Progenitor cell of endocrine pancreas (in vitro differentiated cells): Measurements from ENCODE around the gene BHLHE41. TPM values are rescaled to one million over a fixed set of nuclear protein-coding genes. Genes with fewer than 3 reads are reported as not detected.
A peak's percentile ranks its signal among the peaks of the same experiment; 100 is the strongest.

ENCODE experiments used
- DNase-seq: peaks from one replicate; pipeline ENCODE4 v3.0.0; 2021; ENCODE audit warnings: low spot score; ENCODE audit not compliant: unreplicated experiment
- H3K27ac Mint-ChIP-seq: 2 replicates; pipeline ENCODE4 v1.8.0; 2021; ENCODE audit warnings: mild to moderate bottlenecking, moderate library complexity, mixed read lengths
- H3K27me3 Mint-ChIP-seq: 2 replicates; pipeline ENCODE4 v1.8.0; 2021; ENCODE audit warnings: mixed read lengths
- H3K36me3 Mint-ChIP-seq: 2 replicates; pipeline ENCODE4 v1.8.0; 2022; ENCODE audit warnings: mixed read lengths; ENCODE audit not compliant: insufficient read depth
- H3K4me1 Mint-ChIP-seq: 2 replicates; pipeline ENCODE4 v1.8.0; 2021; ENCODE audit warnings: low read depth, mixed read lengths
- H3K4me3 Mint-ChIP-seq: 2 replicates; pipeline ENCODE4 v1.8.0; 2021; ENCODE audit warnings: low read depth, mild to moderate bottlenecking, moderate library complexity, mixed read lengths
- H3K9me3 Mint-ChIP-seq: 2 replicates; pipeline ENCODE4 v1.8.0; 2021; ENCODE audit warnings: low read depth, mixed read lengths
- CTCF ChIP-seq: fragments of 200-600 bp; sonication (generic); IDR thresholded peaks from one replicate; pipeline ENCODE4 v1.5.0; 2021; ENCODE audit warnings: antibody characterized with exemption, mild to moderate bottlenecking; ENCODE audit not compliant: unreplicated experiment
- total RNA-seq: library from RNA; stranded (reverse); gene quantifications from 2 replicates; pipeline ENCODE4 v1.2.1, GENCODE V29; 2021

BHLHE41 gene
- total RNA-seq, 1 donor from 2014 or later: 0.46 TPM

- DNase-seq: no peak
- H3K9me3 Mint-ChIP-seq: no peaks in the 10 kb centered on the region
- H3K27ac Mint-ChIP-seq: no peak overlapping the region
- no peaks in the 10 kb centered on the region for H3K36me3 Mint-ChIP-seq
- peaks cover 90% of the 10 kb centered on the region for H3K27me3 Mint-ChIP-seq
- peaks cover 25% of the 10 kb centered on the region for H3K4me1 Mint-ChIP-seq
- no peak for TF ChIP-seq CTCF
- no peak overlapping the region for H3K4me3 Mint-ChIP-seq
These were observed 3.3 kb upstream of the BHLHE41 start for GRCh38 chr12:26128168-26128567.

- H3K9me3 Mint-ChIP-seq: no peaks in the 10 kb centered on the region
- no peak for DNase-seq
- no peak overlapping the region for H3K27ac Mint-ChIP-seq
- no peak for TF ChIP-seq CTCF
- H3K4me3 Mint-ChIP-seq: peak overlapping the region; percentile 8
- peaks cover 29% of the 10 kb centered on the region for H3K4me1 Mint-ChIP-seq
- H3K27me3 Mint-ChIP-seq: peaks cover 88% of the 10 kb centered on the region
- no peaks in the 10 kb centered on the region for H3K36me3 Mint-ChIP-seq
These were observed 2.6 kb upstream of the BHLHE41 start for GRCh38 chr12:26127404-26127803.

DNA sequence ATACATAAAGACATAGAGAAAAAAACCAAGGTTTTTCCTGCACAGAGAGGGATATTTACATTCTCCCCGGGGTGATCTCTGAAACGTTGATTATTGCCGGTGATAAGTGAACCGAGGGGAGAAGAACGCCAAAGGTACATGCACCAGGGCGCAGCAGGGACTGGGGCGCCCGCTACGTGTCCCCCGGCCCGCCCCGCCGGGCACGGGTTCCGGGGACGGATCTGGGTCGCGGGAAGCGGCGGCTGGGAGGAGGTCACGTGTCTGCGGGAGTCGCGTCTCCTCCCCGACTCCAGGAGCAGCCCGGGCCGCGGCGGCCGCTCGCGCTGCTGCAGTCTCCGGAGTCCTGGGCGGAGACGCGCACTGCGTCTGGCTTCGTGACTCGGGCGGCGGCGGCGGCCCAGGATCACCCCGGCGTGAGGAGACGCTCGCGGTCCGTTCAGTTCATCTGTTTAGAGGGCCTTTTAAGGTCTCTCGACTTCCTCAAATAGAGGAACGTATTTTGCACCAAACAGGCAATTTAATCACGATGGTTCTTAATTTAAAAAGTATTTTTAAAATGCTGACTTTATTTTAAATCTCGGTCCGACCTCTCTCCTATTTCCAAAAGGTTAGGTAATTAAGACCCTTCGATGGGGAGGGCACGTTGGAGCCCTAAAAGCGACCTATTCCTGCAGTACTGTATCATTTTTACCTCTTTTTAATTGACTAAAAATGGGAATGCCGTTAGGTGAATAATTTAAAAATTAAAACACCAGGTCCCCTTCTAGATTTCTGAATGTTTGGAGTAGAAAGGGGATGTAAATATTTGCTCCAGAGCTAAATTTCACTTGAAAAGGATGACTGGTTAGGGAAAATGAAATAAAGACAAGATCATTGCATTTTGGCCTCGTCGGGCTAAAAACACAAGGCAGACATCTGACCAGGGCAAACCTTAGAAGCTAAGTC, 1.8 kb upstream of the BHLHE41 start:
- Mint-ChIP-seq H3K36me3 (no peaks in the 10 kb centered on the region), H3K27ac (peak overlapping the region; percentile 90), H3K27me3 (peaks cover 85% of the 10 kb centered on the region), H3K9me3 (no peaks in the 10 kb centered on the region), H3K4me3 (peak overlapping the region; percentile 90), H3K4me1 (peaks cover 30% of the 10 kb centered on the region)
- DNase-seq: peak; percentile 82
- no peak for TF ChIP-seq CTCF

DNA sequence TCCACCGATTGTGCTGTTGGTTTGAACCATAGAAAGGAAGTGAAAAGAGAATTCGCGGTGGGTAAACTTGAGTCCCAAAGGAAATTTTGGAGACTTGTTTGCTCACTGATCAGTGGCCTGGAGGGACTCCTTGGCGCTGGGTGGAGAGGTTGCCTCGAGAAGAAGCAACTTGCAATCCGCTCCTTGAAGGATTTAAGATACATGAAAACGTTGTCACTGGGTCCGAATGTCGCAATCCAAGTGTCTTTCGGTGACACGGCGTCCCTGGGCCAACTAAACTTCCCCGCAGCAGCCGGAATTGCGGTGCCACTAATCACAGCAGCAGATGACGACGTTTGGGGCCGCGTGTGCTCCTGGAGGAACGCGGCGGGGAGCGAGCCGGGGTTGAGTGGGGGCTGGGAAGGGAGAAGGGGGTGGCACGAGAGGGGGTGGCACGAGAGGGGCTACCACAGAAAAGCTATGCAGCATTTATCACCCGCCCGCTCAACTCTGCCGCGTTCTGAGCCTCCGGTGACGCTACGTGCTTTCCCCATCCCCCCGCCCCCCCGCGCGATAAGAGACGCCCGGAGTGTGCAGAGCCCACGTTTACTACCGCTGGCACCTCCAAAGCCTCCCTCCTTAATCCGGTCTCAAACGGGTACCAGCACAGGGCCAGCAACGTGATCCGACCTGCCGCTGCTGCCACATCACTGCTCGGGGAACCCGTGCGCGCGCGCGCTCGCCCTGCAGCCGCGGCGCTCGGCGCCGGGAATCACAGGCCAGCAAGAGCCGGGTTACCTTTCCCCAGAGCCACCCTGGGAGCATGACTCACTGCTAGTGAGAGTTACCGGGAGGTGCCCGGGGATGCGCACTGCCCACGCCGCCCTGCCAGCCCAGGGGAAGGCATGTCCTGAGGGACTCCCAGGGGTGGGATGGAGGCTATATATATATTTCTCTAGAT, 833 bp upstream of the BHLHE41 start:
- peak overlapping the region; percentile 90 for H3K4me3 Mint-ChIP-seq
- H3K9me3 Mint-ChIP-seq: no peaks in the 10 kb centered on the region
- DNase-seq: peak; percentile 68
- TF ChIP-seq CTCF: no peak
- H3K36me3 Mint-ChIP-seq: no peaks in the 10 kb centered on the region
- H3K27ac Mint-ChIP-seq: peak overlapping the region; percentile 90
- peaks cover 38% of the 10 kb centered on the region for H3K4me1 Mint-ChIP-seq
- peaks cover 85% of the 10 kb centered on the region for H3K27me3 Mint-ChIP-seq

GRCh38 chr12:26123482-26123980, 1.3 kb downstream of the BHLHE41 start:
- H3K36me3 Mint-ChIP-seq: no peaks in the 10 kb centered on the region
- no peak for TF ChIP-seq CTCF
- peaks cover 76% of the 10 kb centered on the region for H3K27me3 Mint-ChIP-seq

More at GRCh38 chr12:26123482-26123980, 1.3 kb downstream of the BHLHE41 start:
- no peaks in the 10 kb centered on the region for H3K9me3 Mint-ChIP-seq
- H3K4me3 Mint-ChIP-seq: peak overlapping the region; percentile 80
- peak overlapping the region; percentile 89 for H3K27ac Mint-ChIP-seq
- peaks cover 49% of the 10 kb centered on the region for H3K4me1 Mint-ChIP-seq
- no peak for DNase-seq
